Epithelial cell of proximal tubule (primary cell): ENCODE results near the gene MYO7B. TPM values are rescaled to one million over a fixed set of nuclear protein-coding genes. Genes with fewer than 3 reads are reported as not detected.

Experiments used
- DNase-seq: peaks from one replicate; pipeline ENCODE4 v3.0.0-alpha.2; 2011; ENCODE audit warnings: low read depth
- H3K4me3 ChIP-seq: 2 replicates; pipeline ENCODE4 v1.5.1; 2011; ENCODE audit warnings: low read depth, mild to moderate bottlenecking, low read length
- total RNA-seq: library from RNA; depleted of rRNA; stranded (reverse); fragments of >200 nt; gene quantifications from 2 replicates; pipeline ENCODE4 v1.2.3, GENCODE V29; 2015
- TF ChIP-seq, protein P1 (sequence below): conservative IDR thresholded peaks from 2 replicates; pipeline ENCODE4 v1.5.1; 2012; ENCODE audit warnings: low read depth, mild to moderate bottlenecking, low read length

Gene MYO7B
- total RNA-seq, 1 donor from 2014 or later, result not detected

DNA sequence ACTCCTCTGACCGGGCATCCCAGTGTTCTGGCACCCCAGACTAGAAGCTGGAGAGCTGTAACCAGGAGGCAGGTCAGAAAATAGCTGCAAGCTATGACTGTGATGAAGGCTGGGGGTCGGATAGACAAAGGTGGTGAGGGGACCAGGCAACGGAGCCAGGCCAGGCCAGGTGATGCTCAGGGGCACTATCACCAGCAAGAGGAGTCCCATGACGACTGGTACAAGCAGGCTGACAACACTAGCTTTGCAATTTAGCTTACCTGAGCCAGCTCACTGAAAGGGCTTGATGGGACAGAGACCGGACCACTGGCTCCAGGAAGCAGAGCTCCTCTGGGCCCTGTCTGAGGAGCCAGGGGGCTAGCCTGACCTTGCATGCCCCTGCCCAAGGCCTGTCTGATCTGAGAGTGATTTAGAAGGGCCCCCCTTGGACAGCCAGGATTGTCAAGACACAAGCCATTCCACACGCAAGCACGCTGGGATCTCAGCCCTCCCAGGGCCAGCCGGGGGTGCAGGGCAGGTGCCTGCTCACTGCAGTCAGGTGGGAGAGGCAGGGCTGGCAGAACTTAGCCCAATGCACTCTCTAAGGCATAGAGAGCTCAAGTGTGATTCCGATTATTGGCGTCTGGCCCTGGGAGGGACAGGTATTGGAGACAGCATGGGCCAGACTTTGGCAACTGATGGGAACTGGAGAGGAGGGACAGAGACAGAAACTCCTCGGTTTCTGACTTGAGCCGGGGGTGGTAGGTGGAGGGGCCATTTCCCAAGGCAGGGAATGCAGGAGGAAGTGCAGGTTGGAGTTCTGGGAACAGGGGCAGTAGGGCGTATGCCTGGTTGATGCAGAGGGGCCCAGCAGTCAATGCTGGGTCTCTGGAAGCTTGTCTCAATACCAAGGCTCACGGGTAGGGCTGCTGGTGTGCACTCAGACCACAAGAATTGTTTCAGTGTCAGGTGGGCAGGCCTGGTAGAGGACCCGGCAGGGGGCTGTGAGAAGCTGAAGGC lies 47.7 kb downstream of the MYO7B start:
- TF ChIP-seq, protein P1, sequence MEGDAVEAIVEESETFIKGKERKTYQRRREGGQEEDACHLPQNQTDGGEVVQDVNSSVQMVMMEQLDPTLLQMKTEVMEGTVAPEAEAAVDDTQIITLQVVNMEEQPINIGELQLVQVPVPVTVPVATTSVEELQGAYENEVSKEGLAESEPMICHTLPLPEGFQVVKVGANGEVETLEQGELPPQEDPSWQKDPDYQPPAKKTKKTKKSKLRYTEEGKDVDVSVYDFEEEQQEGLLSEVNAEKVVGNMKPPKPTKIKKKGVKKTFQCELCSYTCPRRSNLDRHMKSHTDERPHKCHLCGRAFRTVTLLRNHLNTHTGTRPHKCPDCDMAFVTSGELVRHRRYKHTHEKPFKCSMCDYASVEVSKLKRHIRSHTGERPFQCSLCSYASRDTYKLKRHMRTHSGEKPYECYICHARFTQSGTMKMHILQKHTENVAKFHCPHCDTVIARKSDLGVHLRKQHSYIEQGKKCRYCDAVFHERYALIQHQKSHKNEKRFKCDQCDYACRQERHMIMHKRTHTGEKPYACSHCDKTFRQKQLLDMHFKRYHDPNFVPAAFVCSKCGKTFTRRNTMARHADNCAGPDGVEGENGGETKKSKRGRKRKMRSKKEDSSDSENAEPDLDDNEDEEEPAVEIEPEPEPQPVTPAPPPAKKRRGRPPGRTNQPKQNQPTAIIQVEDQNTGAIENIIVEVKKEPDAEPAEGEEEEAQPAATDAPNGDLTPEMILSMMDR, result no peak
- no peak overlapping the region for H3K4me3 ChIP-seq
- DNase-seq, result no peak

DNA sequence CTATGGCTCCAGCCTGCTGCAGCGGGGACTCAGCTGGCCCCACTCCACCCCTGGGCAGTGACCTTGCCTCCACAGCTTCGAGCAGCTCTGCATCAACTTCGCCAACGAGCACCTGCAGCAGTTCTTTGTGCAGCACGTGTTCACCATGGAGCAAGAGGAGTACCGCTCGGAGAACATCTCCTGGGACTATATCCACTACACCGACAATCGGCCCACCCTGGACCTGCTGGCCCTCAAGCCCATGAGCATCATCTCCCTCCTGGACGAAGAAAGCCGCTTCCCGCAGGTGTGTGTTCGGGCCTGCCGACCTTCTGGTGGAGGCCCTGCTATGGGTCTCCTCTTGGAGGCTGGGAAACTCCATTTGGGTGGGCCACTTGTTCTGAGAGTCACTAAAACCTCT lies 48.6 kb downstream of the MYO7B start:
- no peak for DNase-seq
- TF ChIP-seq, protein P1, result no peak
- H3K4me3 ChIP-seq, result no peak overlapping the region

DNA sequence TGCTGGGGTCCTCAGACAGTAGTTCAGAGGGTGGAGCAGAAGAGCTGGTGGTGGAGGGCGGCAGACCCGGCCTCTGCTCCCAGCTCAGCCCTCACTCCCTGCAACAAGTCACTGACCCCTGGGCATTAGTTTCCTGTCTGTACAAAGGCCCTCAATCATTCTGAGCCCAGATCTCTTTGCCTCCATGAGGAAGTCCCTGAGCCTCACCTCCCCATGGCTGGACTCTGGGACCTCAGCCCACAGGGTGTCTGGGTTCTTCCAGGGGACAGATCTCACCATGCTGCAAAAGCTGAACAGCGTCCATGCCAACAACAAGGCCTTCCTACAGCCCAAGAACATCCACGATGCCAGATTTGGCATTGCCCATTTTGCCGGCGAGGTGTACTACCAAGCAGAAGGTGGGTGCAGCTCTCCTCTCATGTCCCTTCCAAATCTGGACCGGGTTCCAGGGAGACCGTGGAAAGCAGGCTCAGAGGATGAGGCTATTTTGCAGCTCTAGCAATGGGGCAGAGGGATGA lies 49.1 kb downstream of the MYO7B start:
- H3K4me3 ChIP-seq, result no peak overlapping the region
- no peak for DNase-seq
- TF ChIP-seq, protein P1, result no peak

DNA sequence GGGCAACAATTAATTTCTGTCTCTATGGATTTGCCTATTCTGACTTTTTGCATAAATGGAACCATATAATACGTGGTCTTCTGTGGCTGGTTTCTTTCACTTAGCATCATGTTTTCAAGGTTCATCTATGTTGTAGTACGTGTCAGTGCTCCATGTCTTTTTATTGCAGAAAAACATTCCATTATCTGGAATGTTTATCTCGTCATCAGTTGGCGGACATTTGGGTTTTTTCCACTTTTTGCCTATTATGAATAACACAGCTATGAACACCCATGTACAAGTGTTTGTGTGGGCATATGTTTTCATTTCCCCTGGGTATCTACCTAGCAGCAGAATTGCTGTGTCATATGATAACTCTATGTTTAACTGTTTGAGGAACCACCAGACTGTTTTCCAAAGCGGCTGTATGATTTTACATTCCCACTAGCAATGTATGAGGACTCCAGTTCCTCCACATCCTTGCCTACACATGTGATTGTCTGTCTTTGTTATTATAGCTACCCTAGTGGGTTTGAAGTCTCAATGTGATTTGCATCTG lies 49.9 kb downstream of the MYO7B start:
- TF ChIP-seq, protein P1, result no peak
- no peak overlapping the region for H3K4me3 ChIP-seq
- DNase-seq, result no peak

DNA sequence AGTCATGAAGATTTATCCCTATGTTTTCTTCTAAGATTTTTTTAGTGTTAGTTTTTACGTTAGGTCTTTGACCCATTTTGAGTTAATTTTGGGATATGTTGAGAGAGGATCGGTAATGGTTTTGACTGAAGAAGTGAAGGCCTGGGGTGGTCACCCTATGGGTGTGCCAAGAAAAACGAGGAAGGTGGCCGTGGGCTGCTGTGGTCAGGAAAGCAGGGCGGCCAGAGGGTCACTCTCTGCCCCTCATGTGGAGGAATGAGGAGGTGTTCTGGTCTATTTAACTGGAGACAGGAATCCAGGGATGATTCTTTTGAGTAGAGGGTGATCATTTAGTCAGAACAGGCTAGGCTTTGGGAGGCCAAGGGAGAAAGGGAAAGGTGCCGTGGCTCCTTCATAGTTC lies 50.7 kb downstream of the MYO7B start:
- no peak for DNase-seq
- H3K4me3 ChIP-seq, result no peak overlapping the region
- TF ChIP-seq, protein P1, result no peak

DNA sequence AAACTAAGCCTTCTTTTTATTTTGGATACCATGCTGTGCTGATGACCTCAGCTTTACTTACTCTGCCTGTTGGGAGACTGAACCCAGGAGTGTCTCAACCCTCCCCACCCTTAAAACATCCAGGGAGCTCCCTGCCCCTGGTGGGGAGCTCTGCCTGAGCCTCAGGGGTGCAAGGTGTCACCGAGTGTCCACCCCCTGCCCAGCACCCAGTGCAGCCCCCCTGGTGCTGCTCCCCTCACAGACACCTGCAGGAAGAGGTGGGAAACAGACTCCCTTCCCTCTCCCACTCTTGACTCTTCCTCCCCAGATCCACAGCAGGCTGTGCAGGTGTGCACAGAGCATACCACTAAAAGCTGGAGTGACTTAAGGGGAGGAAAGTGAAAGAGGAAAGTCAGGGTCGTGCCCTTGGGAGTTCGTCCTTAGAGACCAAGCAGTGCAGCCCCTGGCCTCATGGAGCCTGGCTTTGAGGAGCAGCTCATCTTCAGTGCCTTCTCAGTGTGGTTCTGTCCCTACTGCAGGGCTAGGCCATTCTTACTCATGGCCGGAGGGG lies 51.3 kb downstream of the MYO7B start:
- DNase-seq, result no peak
- TF ChIP-seq, protein P1, result no peak
- no peak overlapping the region for H3K4me3 ChIP-seq
